Psoas muscle (tissue), 8 donors: ENCODE results near the gene JAG1. TPM values are rescaled to one million over a fixed set of nuclear protein-coding genes. Genes with fewer than 3 reads are reported as not detected.

Experiments used
- ATAC-seq, 4 donors: fragments of 200-7000 bp; cut with Tn5 transposase; one replicate each; pipeline ENCODE4 v1.9.1; 2020; ENCODE audit warnings: moderate library complexity in 3 of 4, mild to moderate bottlenecking in 2 of 4
- DNase-seq, 2 donors: peaks; one replicate each; pipeline ENCODE4 v3.0.0-alpha.2; 2020
- H3K27ac ChIP-seq: fragments of 200-600 bp; one replicate; pipeline ENCODE4 v1.8.0; 2022
- H3K27me3 ChIP-seq, 3 donors: fragments of 200-600 bp in 1 of 3; one replicate each; pipeline versions ENCODE4 v1.6.1 to v1.8.0; 2013 to 2022; ENCODE audit warnings: low read length in 2 of 3, mild to moderate bottlenecking in 2 of 3, moderate library complexity in 1 of 3; ENCODE audit not compliant: insufficient read depth in 3 of 3
- H3K36me3 ChIP-seq, 2 donors: fragments of 200-600 bp in 1 of 2; one replicate each; pipeline versions ENCODE4 v1.6.1 to v1.8.0; 2013 to 2022; ENCODE audit warnings: low read depth in 1 of 2, mild to moderate bottlenecking in 1 of 2, moderate library complexity in 1 of 2; ENCODE audit not compliant: insufficient read depth in 1 of 2
- H3K4me1 ChIP-seq: fragments of 200-600 bp; one replicate; pipeline ENCODE4 v1.8.0; 2022
- H3K4me3 ChIP-seq: fragments of 200-600 bp; one replicate; pipeline ENCODE4 v1.8.0; 2022; ENCODE audit warnings: mild to moderate bottlenecking
- H3K9me3 ChIP-seq: fragments of 200-600 bp; one replicate; pipeline ENCODE4 v1.8.0; 2022
- CTCF ChIP-seq: fragments of 200-600 bp; IDR thresholded peaks from one replicate; pipeline ENCODE4 v1.8.0; 2022; ENCODE audit warnings: antibody characterized with exemption
- WGBS, 3 donors: extraction: QIAGEN DNeasy Blood & Tissue Kit; methylation state at CpG; one replicate each; pipeline versions ENCODE4 v1.1.6 to v1.1.7; 2013; 5-methylcytosine and 5-hydroxymethylcytosine counted together
- intact Hi-C, 2 donors: fragments of 100-400 bp; cut with DNase I; formaldehyde crosslinking; loops; one replicate each; pipeline versions ENCODE4 v1.11.0 to v1.14.2; 2022
- polyA plus RNA-seq, 3 donors: library from polyadenylated mRNA; stranded (reverse); fragments of 200-250 nt; gene quantifications; one replicate each; pipeline ENCODE4 v1.2.3, GENCODE V29; 2013
- total RNA-seq, 4 donors: library from RNA; stranded (reverse); fragmentation: NEBNext Ultra II Directional in 2 of 4; extraction: Animal tissue kit (Norgen Biotek cat#: 25700) in 2 of 4; gene quantifications; one replicate each; pipeline versions ENCODE4 v1.2.1 to v1.2.4, GENCODE V29; 2021 to 2023
- donor health status: healthy with polysubstance abuse.
- donor health status: DM: no; HTN: no; CAD: no; lungs with moderate emphysema.
- donor health status: Bipolar disorder and iron deficiency.
- donor health status: healthy.
- donor health status: DM: yes; HTN: yes; CAD: no.
- donor health status: DM: no; HTN: no; CAD: no.
- donor health status: DM: no; HTN: no; CAD: no.
- donor health status: DM: yes; HTN: yes; CAD: no.

The JAG1 gene
- total and polyA plus RNA-seq, 7 donors: 5.4 to 35.4 (median 10.4) TPM

GRCh38 chr20:10635476-10636208, 38.2 kb downstream of the JAG1 start:
- DNase-seq: no peak
- no peak for TF ChIP-seq CTCF
- Histone ChIP-seq H3K36me3 (peaks cover 0 to 20% of the 10 kb centered on the region in 2 donors), H3K4me3 (no peak overlapping the region), H3K27me3 (no peaks in the 10 kb centered on the region), H3K4me1 (peaks cover 16% of the 10 kb centered on the region), H3K27ac (peak overlapping the region; percentile 38), H3K9me3 (no peaks in the 10 kb centered on the region)
- intact Hi-C loops: no loop called here
- no peak for ATAC-seq
- 84 to 93% (median 88%) methylated on average over 5 of the region's 5 CpGs for WGBS, 3 donors

GRCh38 chr20:10634683-10635411, 39.0 kb downstream of the JAG1 start:
- Histone ChIP-seq H3K27me3 (no peaks in the 10 kb centered on the region), H3K4me3 (no peak overlapping the region), H3K36me3 (peaks cover 0 to 12% of the 10 kb centered on the region in 2 donors), H3K27ac (peak overlapping the region; percentile 38), H3K9me3 (no peaks in the 10 kb centered on the region), H3K4me1 (peaks cover 8% of the 10 kb centered on the region)
- ATAC-seq: no peak
- no peak for TF ChIP-seq CTCF
- no peak for DNase-seq
- 84 to 91% (median 85%) methylated on average over 11 of the region's 11 CpGs for whole genome bisulfite sequencing, 3 donors
- intact Hi-C loops: no loop called here

GRCh38 chr20:10634211-10634610, 39.6 kb downstream of the JAG1 start:
- H3K27me3 ChIP-seq: no peaks in the 10 kb centered on the region
- intact Hi-C loops: no loop called here
- H3K4me3 ChIP-seq: no peak overlapping the region
- no peaks in the 10 kb centered on the region for H3K9me3 ChIP-seq
- no peak overlapping the region for H3K27ac ChIP-seq
- peaks cover 7% of the 10 kb centered on the region for H3K4me1 ChIP-seq
- no peak for DNase-seq
- 51 to 62% (median 55%) methylated on average over 5 of the region's 5 CpGs for WGBS, 3 donors
- ATAC-seq: no peak
- no peak for TF ChIP-seq CTCF
- peaks cover 0 to 6% of the 10 kb centered on the region in 2 donors for H3K36me3 ChIP-seq

- H3K4me1 ChIP-seq: peaks cover 12% of the 10 kb centered on the region
- intact Hi-C loops: no loop called here
- 81 to 87% (median 85%) methylated on average over 5 of the region's 5 CpGs for WGBS, 3 donors
Measured at GRCh38 chr20:10633718-10634117, 40.1 kb downstream of the JAG1 start.

More at GRCh38 chr20:10633718-10634117, 40.1 kb downstream of the JAG1 start:
- peaks cover 0 to under 1% of the 10 kb centered on the region in 2 donors for H3K36me3 ChIP-seq
- H3K27ac ChIP-seq: no peak overlapping the region
- no peak for ATAC-seq
- H3K9me3 ChIP-seq: no peaks in the 10 kb centered on the region
- H3K27me3 ChIP-seq: no peaks in the 10 kb centered on the region
- DNase-seq: no peak
- TF ChIP-seq CTCF: no peak
- H3K4me3 ChIP-seq: no peak overlapping the region
